HG03097 (cell line): Measurements from ENCODE around the gene SLC35B2.

Source experiments
- ATAC-seq: cut with Tn5 transposase; IDR thresholded peaks from one replicate; pipeline ENCODE4 v1.9.1; 2021; ENCODE audit not compliant: unreplicated experiment, low FRiP score

Gene SLC35B2

DNA sequence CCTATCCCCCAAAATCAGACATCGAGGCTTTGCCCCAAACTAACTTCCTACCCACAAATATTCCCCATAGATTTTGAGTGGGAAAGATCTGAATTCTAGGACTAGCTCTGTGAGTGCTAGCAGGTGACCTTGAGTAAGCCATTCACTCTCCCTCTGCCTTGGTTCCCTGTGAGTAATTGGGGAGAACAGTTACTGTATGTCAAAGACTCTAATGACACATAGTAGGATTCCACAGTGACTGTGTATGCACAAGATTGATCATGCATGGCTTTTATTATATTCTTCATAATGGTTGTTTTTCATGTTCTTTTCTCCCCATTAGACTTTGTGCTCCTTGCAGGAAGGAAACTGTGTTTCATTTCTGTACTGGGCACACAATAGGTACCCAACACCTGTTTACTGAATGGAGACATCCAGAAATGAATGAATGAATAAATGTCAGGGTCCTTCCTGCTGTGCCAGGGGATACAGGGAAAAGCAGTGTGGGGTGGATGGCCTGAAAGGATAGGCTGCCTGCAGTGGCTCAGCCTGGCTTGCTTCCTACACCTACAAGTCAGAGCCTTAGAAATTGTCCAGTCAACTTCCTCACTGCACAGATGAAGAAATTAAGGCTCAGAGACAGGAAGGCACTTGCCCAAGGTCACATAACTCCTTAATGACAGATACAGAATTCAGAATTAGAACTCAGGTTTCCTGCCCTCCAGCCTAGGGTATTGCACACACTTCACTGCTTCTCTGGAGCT lies 12.0 kb upstream of the SLC35B2 start:
- no peak for ATAC-seq

GRCh38 chr6:44268095-44268628 lies 10.8 kb upstream of the SLC35B2 start:
- ATAC-seq = no peak

DNA sequence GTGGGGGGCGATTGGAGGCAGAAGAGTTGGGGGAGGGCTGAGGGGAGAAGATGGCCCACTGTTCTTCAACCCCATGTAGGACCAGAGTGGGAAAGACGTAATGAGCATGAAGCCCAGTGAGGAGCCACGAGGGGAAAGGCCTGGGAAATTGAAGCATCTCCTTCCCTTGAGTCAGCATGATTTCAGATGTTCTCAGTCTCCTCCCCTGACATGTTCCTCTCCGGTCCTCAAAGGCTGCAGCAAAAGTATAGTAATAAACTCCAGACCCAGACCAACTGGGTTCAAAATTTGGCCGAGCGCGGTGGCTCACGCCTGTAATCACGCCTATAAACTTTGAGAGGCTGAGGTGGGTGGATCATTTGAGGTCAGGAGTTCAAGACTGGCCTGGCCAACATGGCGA lies 9.9 kb upstream of the SLC35B2 start:
- no peak for ATAC-seq

DNA sequence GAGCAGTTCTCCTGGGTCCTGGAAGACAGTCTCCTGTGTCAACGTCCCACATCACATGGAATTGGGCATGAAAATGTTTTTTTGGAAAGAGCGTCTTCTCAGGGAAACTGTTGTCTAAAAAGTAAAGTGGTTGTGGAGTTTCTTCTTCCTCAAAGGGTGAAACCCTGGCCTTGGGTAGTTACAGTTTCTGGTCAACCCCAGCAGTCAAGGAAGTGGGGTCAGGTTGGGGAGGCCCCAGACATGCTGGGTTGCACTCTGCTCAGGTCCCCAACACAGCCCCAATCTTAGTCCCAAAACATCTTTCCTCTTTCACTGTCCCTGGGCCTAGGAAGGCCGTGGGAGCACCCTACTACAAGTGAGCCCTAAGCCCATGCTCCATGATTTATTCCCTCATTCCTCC lies 9.0 kb upstream of the SLC35B2 start:
- ATAC-seq = no peak

- no peak for ATAC-seq
These were observed 8.4 kb upstream of the SLC35B2 start for GRCh38 chr6:44265722-44266233.

- peak; percentile 34 for ATAC-seq
These were observed 7.8 kb upstream of the SLC35B2 start, which contains the start of gene NFKBIE for GRCh38 chr6:44265007-44265721. TSS of gene NFKBIE (minus strand) at chr6:44265551. CDS start at chr6:44265346, 205 bp downstream.

DNA sequence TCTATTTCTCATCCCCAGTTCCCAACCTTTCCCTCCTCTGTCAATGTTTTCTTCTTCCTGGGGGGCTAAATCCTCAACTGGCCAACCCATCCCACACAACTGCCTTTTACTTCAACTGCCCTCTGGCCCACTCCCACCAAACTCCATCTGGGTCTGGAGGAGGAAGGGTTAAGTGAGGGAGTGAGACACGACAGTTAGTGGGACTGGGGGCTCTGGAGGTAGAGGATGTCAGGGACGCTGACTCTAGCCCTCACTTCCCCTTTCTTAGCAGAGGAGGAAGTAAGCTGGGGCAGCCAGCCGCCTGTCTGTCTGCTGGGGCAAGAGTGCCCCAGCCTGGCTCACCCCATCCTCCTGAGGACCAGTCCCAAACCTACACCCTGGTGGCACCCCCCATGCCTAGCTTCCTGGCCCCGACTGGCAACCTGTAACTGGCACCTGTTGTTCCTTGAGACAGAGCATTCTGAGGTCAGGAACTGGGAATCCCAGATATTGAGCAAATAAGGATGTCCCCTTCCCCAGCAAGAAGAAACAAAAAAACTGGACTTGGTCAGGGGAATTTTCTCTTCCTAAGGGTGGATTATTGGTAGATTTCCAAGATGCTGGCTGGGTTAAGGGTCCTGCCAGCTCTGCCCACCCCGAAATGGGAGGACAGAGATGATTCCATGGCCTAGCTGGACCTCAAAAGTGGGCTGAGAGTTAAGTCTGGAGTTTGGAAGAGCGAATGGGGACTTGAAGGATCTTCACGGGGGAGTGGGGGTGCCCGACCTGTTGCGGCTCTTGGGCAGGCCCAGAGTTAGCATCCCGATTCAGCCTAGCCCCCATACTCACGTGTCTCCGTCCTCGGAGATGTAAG lies 7.1 kb upstream of the SLC35B2 start:
- ATAC-seq = no peak

GRCh38 chr6:44263354-44264100 lies 6.2 kb upstream of the SLC35B2 start:
- ATAC-seq = no peak

DNA sequence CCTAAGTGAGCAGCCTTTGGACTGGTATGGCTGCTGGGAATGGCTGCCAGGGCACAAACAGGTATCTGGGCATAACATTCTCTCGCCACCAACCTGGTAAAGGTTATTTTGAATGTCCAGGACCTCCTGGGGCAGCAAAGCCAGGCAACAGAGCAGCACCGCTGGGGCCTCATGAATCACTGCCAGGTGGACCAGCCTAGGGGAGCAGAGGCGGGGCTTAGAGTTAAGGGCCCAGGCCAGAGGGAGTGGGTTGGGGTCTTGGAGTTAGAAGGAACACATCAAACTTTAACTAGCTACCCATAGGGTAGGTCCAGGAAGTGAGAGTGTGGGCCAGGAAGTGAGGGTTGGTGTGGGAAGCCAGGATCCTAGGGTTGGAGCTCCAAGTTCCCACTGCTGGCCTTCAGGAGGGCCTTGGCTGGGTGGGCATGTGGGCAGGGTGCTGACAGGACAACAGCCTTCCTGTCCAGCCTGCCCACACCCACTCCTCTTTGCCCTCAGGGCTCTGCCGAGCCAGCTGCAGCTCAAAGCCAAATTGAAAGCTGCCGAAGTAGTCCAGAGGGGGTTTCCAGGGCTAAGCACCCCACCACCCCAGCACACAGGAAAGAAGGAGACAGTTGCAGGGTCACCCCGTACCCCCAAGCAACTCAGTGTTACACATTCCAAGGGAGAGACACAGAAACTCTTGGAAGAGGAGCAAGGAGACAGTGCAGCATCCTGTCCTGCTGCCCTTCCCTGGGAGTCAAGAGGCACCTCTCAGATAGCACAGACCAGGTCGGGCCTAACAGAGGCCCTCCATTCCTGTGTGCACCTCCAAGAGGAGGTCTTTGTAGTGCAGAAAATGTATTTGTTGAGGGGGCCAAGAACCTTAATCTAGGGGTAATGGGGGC lies 5.4 kb upstream of the SLC35B2 start:
- ATAC-seq = no peak

- no peak for ATAC-seq
These were observed 4.3 kb upstream of the SLC35B2 start for GRCh38 chr6:44261581-44261980.

DNA sequence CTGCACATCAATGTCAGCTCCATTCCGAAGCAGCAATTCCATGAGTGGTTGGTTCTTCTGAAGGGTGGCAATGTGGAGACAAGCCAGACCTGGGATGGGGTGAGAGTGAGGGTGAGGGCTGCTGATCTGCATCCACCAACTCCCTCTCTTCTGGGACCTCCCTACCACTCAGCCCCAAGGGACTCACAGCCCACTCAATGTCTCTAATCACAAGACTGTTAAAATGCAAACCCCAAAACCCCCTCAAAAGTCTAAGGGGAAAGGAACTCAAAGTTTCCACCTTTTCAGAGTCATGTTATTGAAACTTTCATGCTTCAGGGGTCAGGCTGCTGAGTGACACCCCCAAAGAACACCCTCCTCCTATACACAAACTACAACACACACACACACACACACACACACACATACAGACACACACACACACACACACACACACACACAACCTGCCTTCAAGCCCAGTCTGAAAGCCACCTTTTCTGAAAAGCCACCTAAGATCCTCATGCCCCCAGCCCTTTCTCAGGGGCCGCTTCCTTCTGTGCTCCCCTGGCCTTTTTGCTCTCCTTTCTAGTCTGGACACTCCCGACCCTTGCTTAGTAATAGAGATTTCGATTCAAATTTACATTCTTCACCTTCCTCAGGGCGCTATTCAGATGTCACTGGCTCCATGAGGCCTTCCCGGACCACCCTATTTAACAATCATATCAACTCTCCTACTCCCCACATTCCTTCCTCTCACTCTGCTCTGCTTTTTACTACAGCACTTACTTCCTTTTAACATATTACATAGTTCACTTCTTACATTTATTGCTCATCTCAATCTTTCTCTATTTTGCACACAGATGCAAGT lies 3.3 kb upstream of the SLC35B2 start:
- no peak for ATAC-seq

DNA sequence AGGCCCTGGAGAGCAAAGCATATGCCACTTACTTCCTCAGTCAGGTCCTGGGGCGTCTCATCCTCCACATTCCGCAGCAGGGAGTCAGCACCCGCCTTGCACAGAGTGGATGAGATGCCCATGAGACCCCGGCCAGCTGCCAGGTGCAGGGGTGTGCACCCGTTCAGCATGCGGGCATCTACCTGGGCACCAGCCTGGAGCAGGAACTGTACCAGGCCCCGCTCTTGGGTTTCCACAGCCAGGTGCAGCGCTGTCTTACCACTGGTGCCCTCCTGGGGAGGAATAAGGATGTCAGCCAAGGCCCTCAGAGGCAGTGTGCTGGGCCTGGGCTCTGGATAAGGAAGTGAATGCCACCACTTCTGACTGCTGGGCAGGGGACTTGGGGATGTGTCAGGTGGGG lies 2.7 kb upstream of the SLC35B2 start:
- ATAC-seq = no peak

DNA sequence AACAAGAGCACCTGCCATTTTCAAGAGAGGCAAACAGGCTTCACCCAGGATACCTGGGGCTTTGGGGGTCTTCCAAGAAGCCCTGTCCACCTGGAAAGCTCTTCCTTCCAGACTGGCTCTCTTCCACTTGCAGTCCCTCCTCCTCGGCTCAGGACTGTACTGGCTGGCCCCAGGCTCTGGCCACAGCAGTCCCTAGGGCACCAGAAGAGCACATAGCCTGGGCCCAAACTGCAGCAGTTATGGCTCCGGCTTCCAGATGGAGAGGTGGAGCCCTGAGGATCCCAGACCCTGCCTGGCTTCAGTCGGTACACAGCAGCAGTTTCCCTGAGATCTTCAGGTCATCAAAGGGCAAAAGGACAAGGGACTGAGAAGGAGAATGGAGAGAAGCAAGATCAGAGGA lies 1.6 kb upstream of the SLC35B2 start:
- ATAC-seq = no peak

DNA sequence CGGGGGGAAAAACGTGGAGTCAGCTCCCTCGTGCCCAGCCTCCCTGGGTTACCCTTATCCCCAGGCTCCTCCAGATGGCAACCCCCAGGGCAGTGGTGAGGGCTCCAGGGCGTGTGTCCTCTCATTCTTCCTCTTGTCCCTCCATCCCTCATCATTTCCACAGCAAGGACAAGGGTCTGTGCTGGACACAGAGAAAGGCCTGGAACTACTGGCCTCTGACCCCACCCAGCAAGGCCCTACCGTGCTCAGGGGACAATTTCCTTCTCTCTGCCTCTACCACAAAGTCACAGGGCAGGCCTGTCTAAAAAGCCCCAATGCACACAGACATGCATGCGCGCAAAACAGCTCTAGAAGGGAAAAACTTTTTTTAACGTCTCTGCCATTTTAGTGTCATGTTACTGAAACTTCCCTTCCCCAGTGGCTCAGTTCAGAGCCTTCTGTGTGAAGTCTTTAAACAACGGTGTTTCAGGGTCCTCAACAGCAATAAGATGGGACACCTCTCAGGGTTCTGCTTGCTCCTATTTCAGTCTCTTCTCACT lies 1.1 kb upstream of the SLC35B2 start:
- ATAC-seq = no peak

GRCh38 chr6:44257753-44258324 lies 511 bp upstream of the SLC35B2 start:
- no peak for ATAC-seq

DNA sequence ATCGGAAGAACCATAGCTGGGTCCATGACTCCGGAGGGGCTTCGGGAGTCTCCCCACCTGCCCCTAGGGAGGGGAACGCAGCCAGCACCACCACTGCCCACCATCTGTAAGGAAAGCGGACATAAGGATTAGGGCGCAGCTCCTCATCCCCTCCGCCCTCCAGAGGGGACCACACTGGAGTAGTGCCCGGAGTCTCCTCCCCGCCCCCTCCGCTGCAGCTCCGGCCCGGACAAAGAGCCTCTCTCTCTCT lies 628 bp downstream of the SLC35B2 start:
- no peak for ATAC-seq

DNA sequence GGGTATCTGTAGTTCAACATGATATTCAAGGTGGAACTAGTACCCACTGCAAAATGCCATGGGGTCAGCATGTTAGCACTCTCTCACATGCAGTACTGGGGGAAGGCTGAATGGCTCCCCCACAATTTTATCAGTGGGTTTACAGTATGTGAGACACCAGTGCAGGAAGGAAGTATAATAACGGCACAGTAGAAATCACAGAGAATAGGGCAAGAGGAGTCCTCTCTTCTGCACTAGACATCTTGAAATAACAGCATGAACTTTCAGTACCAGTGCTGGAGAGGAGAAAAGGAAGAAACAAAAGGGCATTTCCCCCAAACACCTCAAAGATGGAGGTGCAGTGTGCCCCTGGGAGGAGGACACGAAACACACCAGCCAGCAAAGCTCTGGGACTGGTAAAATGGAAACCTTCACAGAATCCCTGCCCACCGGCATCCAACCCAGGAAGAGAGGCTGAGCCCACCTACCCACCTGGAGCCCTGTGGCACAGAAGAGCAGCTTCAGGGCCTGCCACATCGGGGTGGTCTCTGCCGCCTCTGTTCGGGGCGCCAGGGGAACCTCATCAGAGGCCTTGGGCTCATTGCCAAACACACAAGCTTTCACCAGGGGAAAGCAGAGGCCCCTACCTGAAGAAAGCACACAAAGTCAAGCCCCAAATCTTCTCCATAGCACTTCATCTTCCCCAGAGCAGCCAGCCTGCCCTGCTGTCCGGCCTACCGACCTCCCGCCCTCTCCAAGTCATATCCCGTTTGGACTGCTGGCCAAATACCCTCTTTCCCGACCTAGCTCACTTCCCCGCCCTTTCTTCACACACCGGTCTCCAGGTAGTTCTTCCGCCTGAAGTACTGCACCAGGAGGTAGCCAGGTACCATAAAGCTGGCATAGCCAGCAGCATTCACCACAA lies 1.2 kb downstream of the SLC35B2 start:
- no peak for ATAC-seq
